H1 (cell line): Measurements from ENCODE around the gene ASPG.

Experiments
- SP1 ChIP-seq: IDR thresholded peaks from 2 replicates; pipeline ENCODE4 v1.6.1; 2011; ENCODE audit warnings: low read depth, low read length
- TF ChIP-seq, protein P1 (sequence below), 3 experiments: IDR thresholded peaks; 1 replicate in 2 of 3; 2 replicates in 1 of 3; pipeline versions ENCODE4 v1.5.1 to v1.6.1; 2011; ENCODE audit warnings: low read length in 3 of 3, mild to moderate bottlenecking in 3 of 3, inconsistent platforms in 2 of 3, low read depth in 1 of 3, moderate library complexity in 1 of 3; ENCODE audit not compliant: insufficient read depth in 1 of 3; ENCODE audit errors: control extremely low read depth in 1 of 3

- TF ChIP-seq, protein P1, sequence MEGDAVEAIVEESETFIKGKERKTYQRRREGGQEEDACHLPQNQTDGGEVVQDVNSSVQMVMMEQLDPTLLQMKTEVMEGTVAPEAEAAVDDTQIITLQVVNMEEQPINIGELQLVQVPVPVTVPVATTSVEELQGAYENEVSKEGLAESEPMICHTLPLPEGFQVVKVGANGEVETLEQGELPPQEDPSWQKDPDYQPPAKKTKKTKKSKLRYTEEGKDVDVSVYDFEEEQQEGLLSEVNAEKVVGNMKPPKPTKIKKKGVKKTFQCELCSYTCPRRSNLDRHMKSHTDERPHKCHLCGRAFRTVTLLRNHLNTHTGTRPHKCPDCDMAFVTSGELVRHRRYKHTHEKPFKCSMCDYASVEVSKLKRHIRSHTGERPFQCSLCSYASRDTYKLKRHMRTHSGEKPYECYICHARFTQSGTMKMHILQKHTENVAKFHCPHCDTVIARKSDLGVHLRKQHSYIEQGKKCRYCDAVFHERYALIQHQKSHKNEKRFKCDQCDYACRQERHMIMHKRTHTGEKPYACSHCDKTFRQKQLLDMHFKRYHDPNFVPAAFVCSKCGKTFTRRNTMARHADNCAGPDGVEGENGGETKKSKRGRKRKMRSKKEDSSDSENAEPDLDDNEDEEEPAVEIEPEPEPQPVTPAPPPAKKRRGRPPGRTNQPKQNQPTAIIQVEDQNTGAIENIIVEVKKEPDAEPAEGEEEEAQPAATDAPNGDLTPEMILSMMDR (IDR thresholded peaks at IDR 0.05; ENCODE audit: control extremely low read depth in 1 of 3, insufficient read depth in 1 of 3, low read depth in 1 of 3, low read length in 3 of 3): no peak
- TF ChIP-seq SP1: no peak
Measured at GRCh38 chr14:104120281-104120741, 34.8 kb downstream of the ASPG start.
